Fibroblast of lung (primary cell): ENCODE data around the gene SMKR1. TPM values are rescaled to one million over a fixed set of nuclear protein-coding genes. Genes with fewer than 3 reads are reported as not detected.

Experiments
- DNase-seq, 2 donors: peaks; one replicate each; pipeline versions ENCODE4 v3.0.0 to v3.0.0-alpha.2; 2010; ENCODE audit warnings: low read depth in 2 of 2
- H2AFZ ChIP-seq: 2 replicates; pipeline ENCODE4 v1.5.1; 2012; ENCODE audit warnings: low read length, control low read depth, inconsistent platforms
- H3K27ac ChIP-seq: 2 replicates; pipeline ENCODE4 v1.5.1; 2011; ENCODE audit warnings: low read length, control low read depth; ENCODE audit not compliant: insufficient read depth
- H3K27me3 ChIP-seq: 2 replicates; pipeline ENCODE4 v1.5.1; 2011; ENCODE audit warnings: mild to moderate bottlenecking, low read length; ENCODE audit not compliant: control insufficient read depth, insufficient read depth
- H3K36me3 ChIP-seq: 2 replicates; pipeline ENCODE4 v1.5.1; 2011; ENCODE audit warnings: low read length; ENCODE audit not compliant: control insufficient read depth, insufficient read depth
- H3K4me1 ChIP-seq: 2 replicates; pipeline ENCODE4 v1.5.1; 2011; ENCODE audit warnings: low read length; ENCODE audit not compliant: control insufficient read depth, insufficient read depth; ENCODE audit errors: extremely low read depth
- H3K4me2 ChIP-seq: 2 replicates; pipeline ENCODE4 v1.5.1; 2011; ENCODE audit warnings: low read length, control low read depth; ENCODE audit not compliant: insufficient read depth; ENCODE audit errors: extremely low read depth
- H3K4me3 ChIP-seq, 4 experiments: fragments of 200-600 bp in 1 of 4; sonication (generic) in 1 of 4; replicated peaks in 1 of 4; 2 replicates each; pipeline ENCODE4 v1.5.1; 2011 to 2016; ENCODE audit warnings: low read length in 4 of 4, low read depth in 3 of 4, mild to moderate bottlenecking in 3 of 4, control low read depth in 2 of 4, inconsistent platforms in 1 of 4, mixed read lengths in 1 of 4; ENCODE audit not compliant: insufficient read depth in 1 of 4; ENCODE audit errors: control extremely low read depth in 1 of 4
- H3K79me2 ChIP-seq: 2 replicates; pipeline ENCODE4 v1.5.1; 2012; ENCODE audit warnings: mild to moderate bottlenecking, low read length, inconsistent platforms; ENCODE audit not compliant: control insufficient read depth, insufficient read depth
- H3K9ac ChIP-seq: 2 replicates; pipeline ENCODE4 v1.5.1; 2011; ENCODE audit warnings: mild to moderate bottlenecking, low read length, control low read depth; ENCODE audit not compliant: insufficient read depth
- H3K9me3 ChIP-seq: 2 replicates; pipeline ENCODE4 v1.5.1; 2012; ENCODE audit warnings: low read depth, low read length; ENCODE audit not compliant: control insufficient read depth, insufficient read depth
- H4K20me1 ChIP-seq: 2 replicates; pipeline ENCODE4 v1.5.1; 2011; ENCODE audit warnings: low read length; ENCODE audit not compliant: control insufficient read depth, insufficient read depth; ENCODE audit errors: extremely low read depth
- EZH2 ChIP-seq: IDR thresholded peaks from 2 replicates; pipeline ENCODE4 v1.5.1; 2012; ENCODE audit warnings: low read length, control low read depth, mild to moderate bottlenecking; ENCODE audit errors: missing control alignments
- polyA plus RNA-seq, 2 donors: library from polyadenylated mRNA; depleted of rRNA in 1 of 2; stranded (reverse) in 1 of 2; unstranded in 1 of 2; fragments of >200 nt; gene quantifications; 2 replicates each; pipeline ENCODE4 v1.2.1, GENCODE V29; 2011 to 2012; ENCODE audit warnings: missing spikeins in 1 of 2
- total RNA-seq: library from RNA; depleted of rRNA; stranded (reverse); fragments of >200 nt; gene quantifications from 2 replicates; pipeline ENCODE4 v1.2.1, GENCODE V29; 2014
- TF ChIP-seq, protein P1 (sequence below), 2 donors: IDR thresholded peaks in 1 of 2; conservative IDR thresholded peaks in 1 of 2; 1 replicate in 1 of 2; 2 replicates in 1 of 2; pipeline ENCODE4 v1.5.1; 2011 to 2012; ENCODE audit warnings: low read length in 2 of 2, control low read depth in 1 of 2, inconsistent platforms in 1 of 2, low read depth in 1 of 2, mild to moderate bottlenecking in 1 of 2

The SMKR1 gene
- total and polyA plus RNA-seq, 2 donors (not counting 1 experiment from before 2014, with no cell fraction given) = 0.49 to 3.5 TPM

DNA sequence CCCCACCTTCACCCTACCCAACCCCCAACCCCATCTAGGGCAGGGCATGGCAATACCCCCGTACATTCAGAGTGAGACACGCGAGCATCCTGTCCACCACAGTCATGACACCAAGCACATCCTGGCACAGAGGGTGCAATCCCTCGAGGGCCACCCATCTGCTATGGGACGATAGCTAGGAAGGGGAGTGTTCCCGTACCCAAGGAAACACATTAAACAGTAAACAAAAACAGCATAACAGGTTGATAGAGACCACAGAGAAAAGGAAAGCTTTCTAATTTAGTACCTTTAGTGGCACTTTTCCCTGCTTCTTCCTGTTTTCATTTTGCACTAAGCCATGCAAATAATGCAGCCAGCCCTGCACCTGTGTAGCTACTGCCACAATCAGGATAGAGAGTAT is 2.3 kb upstream of the SMKR1 start:
- Histone ChIP-seq H4K20me1 (no peaks in the 10 kb centered on the region), H3K9me3 (no peaks in the 10 kb centered on the region), H3K79me2 (no peaks in the 10 kb centered on the region), H3K4me1 (peaks cover 2% of the 10 kb centered on the region), H3K4me2 (no peak overlapping the region), H3K9ac (no peak overlapping the region), H3K36me3 (no peaks in the 10 kb centered on the region), H3K4me3 (no peak overlapping the region), H3K27ac (no peak overlapping the region), H2AFZ (no peak overlapping the region), H3K27me3 (peaks cover 4% of the 10 kb centered on the region)
- TF ChIP-seq, protein P1, sequence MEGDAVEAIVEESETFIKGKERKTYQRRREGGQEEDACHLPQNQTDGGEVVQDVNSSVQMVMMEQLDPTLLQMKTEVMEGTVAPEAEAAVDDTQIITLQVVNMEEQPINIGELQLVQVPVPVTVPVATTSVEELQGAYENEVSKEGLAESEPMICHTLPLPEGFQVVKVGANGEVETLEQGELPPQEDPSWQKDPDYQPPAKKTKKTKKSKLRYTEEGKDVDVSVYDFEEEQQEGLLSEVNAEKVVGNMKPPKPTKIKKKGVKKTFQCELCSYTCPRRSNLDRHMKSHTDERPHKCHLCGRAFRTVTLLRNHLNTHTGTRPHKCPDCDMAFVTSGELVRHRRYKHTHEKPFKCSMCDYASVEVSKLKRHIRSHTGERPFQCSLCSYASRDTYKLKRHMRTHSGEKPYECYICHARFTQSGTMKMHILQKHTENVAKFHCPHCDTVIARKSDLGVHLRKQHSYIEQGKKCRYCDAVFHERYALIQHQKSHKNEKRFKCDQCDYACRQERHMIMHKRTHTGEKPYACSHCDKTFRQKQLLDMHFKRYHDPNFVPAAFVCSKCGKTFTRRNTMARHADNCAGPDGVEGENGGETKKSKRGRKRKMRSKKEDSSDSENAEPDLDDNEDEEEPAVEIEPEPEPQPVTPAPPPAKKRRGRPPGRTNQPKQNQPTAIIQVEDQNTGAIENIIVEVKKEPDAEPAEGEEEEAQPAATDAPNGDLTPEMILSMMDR (conservative IDR thresholded peaks at IDR 0.05 in 1 of 2, IDR thresholded peaks at IDR 0.05 in 1 of 2; ENCODE audit: low read depth in 1 of 2, low read length in 2 of 2) = no peak
- TF ChIP-seq EZH2 = no peak
- no peak for DNase-seq

DNA sequence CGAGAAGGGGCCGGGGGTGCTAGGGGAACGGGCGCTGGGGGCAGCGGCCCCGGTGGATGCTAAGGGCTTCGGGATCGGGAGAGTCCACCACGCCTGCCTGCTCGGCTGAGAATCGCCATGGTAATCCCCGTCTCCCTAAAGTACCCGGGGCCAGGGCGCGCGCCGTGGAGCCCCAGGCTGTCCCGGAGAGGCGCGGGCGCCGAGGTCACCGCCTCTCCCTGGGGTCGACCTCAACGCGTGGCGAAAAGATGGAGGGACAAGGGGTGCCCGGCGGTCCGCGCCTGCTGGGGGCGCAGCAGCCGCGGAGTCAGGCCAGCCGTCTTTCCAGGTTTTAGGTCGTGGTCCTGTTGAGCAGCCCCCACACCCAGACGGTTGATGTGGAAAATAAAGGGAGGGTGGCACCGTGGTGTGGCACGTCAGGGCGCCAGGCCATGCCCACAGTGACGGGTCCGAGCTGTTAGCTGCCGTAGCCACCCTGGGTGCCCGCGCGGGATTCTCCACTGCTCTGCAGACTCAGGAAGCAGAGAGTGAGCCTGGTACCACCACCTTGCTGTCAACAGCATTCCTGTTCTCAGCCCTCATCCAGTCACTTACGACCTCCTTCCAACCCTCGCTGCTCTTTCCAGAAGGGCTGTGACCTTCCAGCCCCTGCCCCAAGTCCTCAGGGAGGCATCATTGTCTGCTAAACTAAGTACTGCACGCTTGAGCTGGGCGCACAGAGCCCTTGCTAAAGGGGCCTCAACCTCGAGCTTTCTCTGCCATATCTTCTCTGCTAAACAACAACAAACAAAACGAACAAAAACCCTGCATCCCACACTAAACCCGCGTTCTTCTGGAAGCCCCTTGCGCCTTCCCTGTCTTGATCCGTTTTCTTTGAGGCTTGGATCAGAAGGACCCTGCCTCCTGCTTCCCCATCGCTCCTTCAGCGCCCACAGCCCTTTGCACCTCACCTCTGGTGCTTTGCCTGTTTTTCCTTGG is 666 bp downstream of the SMKR1 start:
- Histone ChIP-seq H3K27ac (no peak overlapping the region), H3K4me2 (peak overlapping the region; percentile 88), H4K20me1 (no peaks in the 10 kb centered on the region), H3K4me1 (peaks cover 2% of the 10 kb centered on the region), H3K36me3 (no peaks in the 10 kb centered on the region), H3K9ac (peak overlapping the region; percentile 53), H3K27me3 (peaks cover 4% of the 10 kb centered on the region), H3K4me3 (peak overlapping the region; percentile 17 to 61 (median 54)), H2AFZ (peak overlapping the region; percentile 60), H3K9me3 (no peaks in the 10 kb centered on the region), H3K79me2 (no peaks in the 10 kb centered on the region)
- no peak for DNase-seq
- TF ChIP-seq EZH2 = no peak
- TF ChIP-seq, protein P1 (conservative IDR thresholded peaks at IDR 0.05 in 1 of 2, IDR thresholded peaks at IDR 0.05 in 1 of 2; ENCODE audit: low read depth in 1 of 2, low read length in 2 of 2) = peak in 1 of 2 donors; percentile 16

- no peak overlapping the region for H3K4me2 ChIP-seq
- H3K4me3 ChIP-seq = no peak overlapping the region
- no peaks in the 10 kb centered on the region for H3K36me3 ChIP-seq
- H3K9me3 ChIP-seq = no peaks in the 10 kb centered on the region
- no peak overlapping the region for H3K9ac ChIP-seq
- peaks cover 2% of the 10 kb centered on the region for H3K4me1 ChIP-seq
- peaks cover 4% of the 10 kb centered on the region for H3K27me3 ChIP-seq
- H3K79me2 ChIP-seq = no peaks in the 10 kb centered on the region
- no peaks in the 10 kb centered on the region for H4K20me1 ChIP-seq
- TF ChIP-seq, protein P1 (conservative IDR thresholded peaks at IDR 0.05 in 1 of 2, IDR thresholded peaks at IDR 0.05 in 1 of 2; ENCODE audit: low read depth in 1 of 2, low read length in 2 of 2) = no peak
- TF ChIP-seq EZH2 = no peak
- DNase-seq = no peak
- no peak overlapping the region for H2AFZ ChIP-seq
- no peak overlapping the region for H3K27ac ChIP-seq
Observed at GRCh38 chr7:129503725-129504124, 1.4 kb downstream of the SMKR1 start.
